SH-SY5Y (cell line): ENCODE data around the gene MAPK14.

Source experiments
- GATA2 ChIP-seq: IDR thresholded peaks from 2 replicates; pipeline ENCODE4 v1.6.1; 2011; ENCODE audit warnings: mild to moderate bottlenecking, low read depth, low read length
- GATA3 ChIP-seq: IDR thresholded peaks from 2 replicates; pipeline ENCODE4 v1.6.1; 2011; ENCODE audit warnings: low read depth, mild to moderate bottlenecking, low read length, moderate library complexity

GRCh38 chr6:36149476-36149875 lies 121.9 kb downstream of the MAPK14 start:
- TF ChIP-seq GATA2 (no peak), GATA3 (no peak)
